Endothelial cell of umbilical vein (primary cell): Measurements from ENCODE around the gene TTLL12.

ENCODE experiments used
- EZH2 ChIP-seq: IDR thresholded peaks from 2 replicates; pipeline ENCODE4 v1.6.1; 2012; ENCODE audit warnings: borderline replicate concordance, low read depth, mild to moderate bottlenecking, moderate library complexity, low read length, inconsistent platforms; ENCODE audit not compliant: severe bottlenecking
- FOS ChIP-seq: IDR thresholded peaks from 2 replicates; pipeline ENCODE4 v1.6.1; 2011; ENCODE audit warnings: mild to moderate bottlenecking, low read length, moderate library complexity, borderline replicate concordance; ENCODE audit not compliant: insufficient read depth
- GATA2 ChIP-seq: IDR thresholded peaks from 2 replicates; pipeline ENCODE4 v1.7.0; 2011; ENCODE audit warnings: low read depth, mild to moderate bottlenecking, moderate library complexity, mixed read lengths, low read length; ENCODE audit not compliant: insufficient read length, insufficient read depth
- JUN ChIP-seq: IDR thresholded peaks from 2 replicates; pipeline ENCODE4 v1.6.1; 2011; ENCODE audit warnings: borderline replicate concordance, low read depth; ENCODE audit not compliant: insufficient read length, insufficient read depth
- POLR2A ChIP-seq: IDR thresholded peaks from 2 replicates; pipeline ENCODE4 v1.6.1; 2012; ENCODE audit warnings: low read depth, mild to moderate bottlenecking, control low read depth, low read length
- POLR2AphosphoS5 ChIP-seq: IDR thresholded peaks from 2 replicates; pipeline ENCODE4 v1.6.1; 2012; ENCODE audit warnings: low read depth, mild to moderate bottlenecking, control low read depth, low read length, moderate library complexity; ENCODE audit not compliant: insufficient read depth
- TF ChIP-seq, protein P1 (sequence below): IDR thresholded peaks from 2 replicates; pipeline ENCODE4 v1.6.1; 2011; ENCODE audit not compliant: insufficient read depth, insufficient read length
- TF ChIP-seq, protein P2 (sequence below), 2 donors: IDR thresholded peaks; 1 replicate in 1 of 2; 2 replicates in 1 of 2; pipeline ENCODE4 v1.5.1; 2011; ENCODE audit warnings: low read length in 2 of 2, mild to moderate bottlenecking in 2 of 2, moderate library complexity in 2 of 2, control low read depth in 1 of 2, inconsistent platforms in 1 of 2, low read depth in 1 of 2; ENCODE audit not compliant: insufficient read depth in 1 of 2; ENCODE audit errors: extremely low read depth in 1 of 2

DNA sequence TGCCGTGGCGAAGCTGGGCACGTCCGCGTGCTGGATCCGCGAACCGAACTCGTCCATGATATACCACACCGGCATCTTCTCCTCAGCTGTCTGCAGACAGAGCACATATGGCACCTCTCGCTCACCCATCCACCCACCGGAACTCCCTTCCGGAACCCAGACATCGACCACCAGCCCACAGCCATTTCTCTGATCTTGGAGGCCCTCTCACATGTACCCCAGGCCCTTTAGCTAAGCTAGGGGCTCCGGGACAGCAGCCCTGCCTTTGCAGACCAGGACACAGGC lies 7.1 kb downstream of the TTLL12 start:
- TF ChIP-seq, protein P1, sequence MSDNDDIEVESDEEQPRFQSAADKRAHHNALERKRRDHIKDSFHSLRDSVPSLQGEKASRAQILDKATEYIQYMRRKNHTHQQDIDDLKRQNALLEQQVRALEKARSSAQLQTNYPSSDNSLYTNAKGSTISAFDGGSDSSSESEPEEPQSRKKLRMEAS, result no peak
- TF ChIP-seq FOS (no peak), POLR2A (no peak), POLR2AphosphoS5 (no peak), EZH2 (no peak), JUN (no peak), GATA2 (no peak)
- TF ChIP-seq, protein P2, sequence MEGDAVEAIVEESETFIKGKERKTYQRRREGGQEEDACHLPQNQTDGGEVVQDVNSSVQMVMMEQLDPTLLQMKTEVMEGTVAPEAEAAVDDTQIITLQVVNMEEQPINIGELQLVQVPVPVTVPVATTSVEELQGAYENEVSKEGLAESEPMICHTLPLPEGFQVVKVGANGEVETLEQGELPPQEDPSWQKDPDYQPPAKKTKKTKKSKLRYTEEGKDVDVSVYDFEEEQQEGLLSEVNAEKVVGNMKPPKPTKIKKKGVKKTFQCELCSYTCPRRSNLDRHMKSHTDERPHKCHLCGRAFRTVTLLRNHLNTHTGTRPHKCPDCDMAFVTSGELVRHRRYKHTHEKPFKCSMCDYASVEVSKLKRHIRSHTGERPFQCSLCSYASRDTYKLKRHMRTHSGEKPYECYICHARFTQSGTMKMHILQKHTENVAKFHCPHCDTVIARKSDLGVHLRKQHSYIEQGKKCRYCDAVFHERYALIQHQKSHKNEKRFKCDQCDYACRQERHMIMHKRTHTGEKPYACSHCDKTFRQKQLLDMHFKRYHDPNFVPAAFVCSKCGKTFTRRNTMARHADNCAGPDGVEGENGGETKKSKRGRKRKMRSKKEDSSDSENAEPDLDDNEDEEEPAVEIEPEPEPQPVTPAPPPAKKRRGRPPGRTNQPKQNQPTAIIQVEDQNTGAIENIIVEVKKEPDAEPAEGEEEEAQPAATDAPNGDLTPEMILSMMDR (IDR thresholded peaks at IDR 0.05; ENCODE audit: extremely low read depth in 1 of 2, insufficient read depth in 1 of 2, low read depth in 1 of 2, low read length in 2 of 2), result no peak
